Spinal cord (tissue), 10 donors: ENCODE data around the gene HLF. TPM values are rescaled to one million over a fixed set of nuclear protein-coding genes. Genes with fewer than 3 reads are reported as not detected.

Experiments used
- DNase-seq, 6 donors: peaks; one replicate each; pipeline versions ENCODE4 v3.0.0 to v3.0.0-alpha.2; 2013 to 2015; ENCODE audit warnings: low spot score in 6 of 6, low read depth in 4 of 6
- H3K27ac ChIP-seq: one replicate; pipeline ENCODE4 v1.5.1; 2013; ENCODE audit warnings: low read depth, low read length, control low read depth
- H3K27me3 ChIP-seq: one replicate; pipeline ENCODE4 v1.6.1; 2013; ENCODE audit warnings: low read length; ENCODE audit not compliant: control insufficient read depth, insufficient read depth
- H3K36me3 ChIP-seq: one replicate; pipeline ENCODE4 v1.6.1; 2013; ENCODE audit warnings: low read length; ENCODE audit not compliant: control insufficient read depth, insufficient read depth
- H3K4me1 ChIP-seq: one replicate; pipeline ENCODE4 v1.6.1; 2013; ENCODE audit warnings: low read length; ENCODE audit not compliant: control insufficient read depth, insufficient read depth
- H3K4me3 ChIP-seq: one replicate; pipeline ENCODE4 v1.5.1; 2013; ENCODE audit warnings: low read depth, low read length, control low read depth
- H3K9me3 ChIP-seq: one replicate; pipeline ENCODE4 v1.6.1; 2013; ENCODE audit warnings: low read length; ENCODE audit not compliant: control insufficient read depth, insufficient read depth
- WGBS: methylation state at CpG from one replicate; pipeline ENCODE4 v1.1.5; 2013; ENCODE audit warnings: missing lambda C conversion rate; ENCODE audit not compliant: insufficient coverage; 5-methylcytosine and 5-hydroxymethylcytosine counted together
- polyA plus RNA-seq, 2 donors: library from polyadenylated mRNA; unstranded; fragments of 120-200 nt; gene quantifications; one replicate each; pipeline ENCODE4 v1.2.1, GENCODE V29; 2013; ENCODE audit not compliant: insufficient read length in 2 of 2
- total RNA-seq, 2 donors: library from RNA; depleted of rRNA in 1 of 2; stranded (reverse); fragments of 120-200 nt in 1 of 2; fragments of >200 nt in 1 of 2; gene quantifications; one replicate each; pipeline versions ENCODE4 v1.2.3 to v1.2.4, GENCODE V29; 2013 to 2014
- donor health status: healthy.

The HLF gene
- total and polyA plus RNA-seq, 4 donors: 8.1 to 127 (median 31.6) TPM

DNA sequence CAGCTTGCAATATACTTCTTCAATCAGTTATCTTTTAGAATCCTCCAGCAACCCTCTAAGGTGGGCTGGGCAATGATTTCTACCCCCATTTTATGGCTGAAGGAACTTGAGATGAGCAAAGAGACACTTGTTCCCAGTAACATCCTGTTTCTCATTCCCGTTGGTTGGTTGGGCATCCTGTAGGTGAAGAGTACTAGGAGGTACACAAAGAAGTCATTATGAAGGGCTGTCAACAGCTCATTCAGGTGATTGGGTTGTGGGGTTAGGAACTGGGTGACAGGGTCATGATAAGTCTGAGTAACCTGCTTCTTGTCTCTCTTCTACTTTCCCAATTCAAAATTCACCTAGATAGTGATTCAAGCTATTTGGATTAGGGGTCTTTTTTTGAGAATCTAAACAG lies 80.4 kb downstream of the HLF start:
- WGBS: no CpG with 5 or more reads among the region's 1 CpG
- no peaks in the 10 kb centered on the region for H3K36me3 ChIP-seq
- no peak overlapping the region for H3K27ac ChIP-seq
- no peak for DNase-seq
- H3K4me3 ChIP-seq: no peak overlapping the region
- H3K9me3 ChIP-seq: peaks cover 2% of the 10 kb centered on the region
- H3K4me1 ChIP-seq: no peaks in the 10 kb centered on the region
- no peaks in the 10 kb centered on the region for H3K27me3 ChIP-seq

DNA sequence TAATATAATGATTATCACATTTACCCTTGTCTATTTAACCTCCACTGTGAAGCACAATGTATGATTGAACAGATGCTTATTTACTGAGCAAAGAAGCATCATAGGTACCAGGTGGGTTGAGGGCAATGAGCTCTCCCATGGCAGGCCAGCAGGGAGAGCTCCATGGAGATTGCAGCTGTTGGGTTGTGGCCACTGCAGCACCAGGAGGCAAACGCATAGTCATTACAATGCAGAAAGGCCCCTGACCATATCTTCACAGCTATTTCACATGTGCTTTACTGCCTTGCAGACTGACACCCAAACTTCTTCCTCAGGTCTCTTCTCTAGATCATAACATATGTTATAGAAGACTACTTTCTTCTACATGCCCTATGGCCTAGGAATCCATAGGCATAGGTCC lies 81.9 kb downstream of the HLF start:
- Histone ChIP-seq H3K27ac (no peak overlapping the region), H3K9me3 (peaks cover 2% of the 10 kb centered on the region), H3K36me3 (no peaks in the 10 kb centered on the region), H3K4me3 (no peak overlapping the region), H3K4me1 (no peaks in the 10 kb centered on the region), H3K27me3 (no peaks in the 10 kb centered on the region)
- DNase-seq: no peak
- 100% methylated on average over 1 of the region's 1 CpG for WGBS

DNA sequence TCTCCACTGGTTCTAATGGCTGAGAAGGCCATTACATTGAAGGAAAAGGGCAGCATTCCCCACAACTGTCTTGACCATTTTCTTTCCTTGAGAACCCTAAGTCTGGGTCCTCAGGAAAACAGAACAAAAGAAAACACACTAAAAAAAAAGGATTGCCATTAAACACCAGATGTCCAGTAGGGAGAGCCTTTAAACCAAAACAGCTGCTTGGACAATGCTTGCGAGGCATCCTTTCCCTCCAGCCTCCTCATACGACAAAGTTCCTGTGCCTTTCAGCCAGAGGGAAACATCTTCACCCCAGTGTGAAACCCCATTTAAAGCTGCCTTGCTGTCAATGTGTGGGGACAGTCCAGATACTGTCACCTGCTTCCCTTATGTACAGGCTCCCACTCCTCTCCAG lies 82.6 kb downstream of the HLF start:
- H3K4me1 ChIP-seq: no peaks in the 10 kb centered on the region
- H3K9me3 ChIP-seq: peaks cover 2% of the 10 kb centered on the region
- H3K4me3 ChIP-seq: no peak overlapping the region
- H3K27ac ChIP-seq: no peak overlapping the region
- no peaks in the 10 kb centered on the region for H3K36me3 ChIP-seq
- no peak for DNase-seq
- 56% methylated on average over 2 of the region's 2 CpGs for WGBS
- no peaks in the 10 kb centered on the region for H3K27me3 ChIP-seq

DNA sequence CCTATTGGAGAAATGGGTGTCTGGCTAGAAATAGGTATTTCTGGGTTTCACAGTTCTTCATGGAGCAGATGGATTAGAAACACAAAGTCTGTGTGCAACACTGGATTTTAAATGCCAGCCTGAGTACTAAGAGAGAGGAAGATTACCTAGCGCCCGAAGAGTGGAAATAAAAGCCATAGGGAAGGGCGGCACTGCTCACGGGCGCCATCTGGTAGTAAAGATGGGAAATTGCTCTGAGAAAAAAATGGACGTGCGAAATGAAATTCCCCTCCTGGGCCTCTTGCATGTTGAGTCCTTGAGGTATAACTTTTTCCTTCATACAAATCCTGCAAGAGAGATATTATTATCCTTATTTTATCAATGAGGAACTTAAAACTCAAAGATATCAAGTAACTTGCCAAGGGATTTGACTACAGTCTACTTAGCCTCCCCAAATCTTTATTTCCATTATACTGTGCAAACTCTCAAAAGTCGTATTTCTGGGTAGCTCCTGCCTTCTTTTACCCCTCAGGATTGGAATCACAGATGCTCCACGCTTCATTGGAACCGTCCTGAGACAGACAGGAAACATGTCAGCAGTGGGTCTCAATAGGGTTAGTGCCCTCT lies 84.1 kb downstream of the HLF start:
- WGBS: 17% methylated on average over 8 of the region's 10 CpGs
- Histone ChIP-seq H3K4me3 (no peak overlapping the region), H3K9me3 (peaks cover 2% of the 10 kb centered on the region), H3K27ac (no peak overlapping the region), H3K27me3 (no peaks in the 10 kb centered on the region), H3K36me3 (no peaks in the 10 kb centered on the region), H3K4me1 (no peaks in the 10 kb centered on the region)
- DNase-seq: peak; percentile 26 to 91 (median 48)

DNA sequence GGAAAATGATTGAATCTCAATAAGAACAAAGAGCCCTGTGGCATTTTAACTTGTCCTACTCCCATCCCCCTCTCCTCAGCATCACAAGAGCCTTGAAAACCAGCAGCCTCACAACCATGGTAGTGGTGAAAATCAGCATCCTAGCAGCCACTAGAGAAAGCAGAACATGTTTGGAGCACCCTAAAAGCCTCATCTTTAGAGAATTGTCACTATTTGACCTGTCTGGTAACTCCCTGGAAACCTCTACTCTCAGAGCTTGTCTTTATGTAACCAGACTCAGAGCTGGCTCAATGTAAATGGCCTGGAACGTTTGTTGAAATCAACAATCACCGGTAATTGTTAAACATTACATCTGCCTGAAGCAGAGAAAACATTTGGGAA lies 86.1 kb downstream of the HLF start:
- Histone ChIP-seq H3K27ac (no peak overlapping the region), H3K36me3 (no peaks in the 10 kb centered on the region), H3K27me3 (no peaks in the 10 kb centered on the region), H3K4me1 (no peaks in the 10 kb centered on the region), H3K4me3 (no peak overlapping the region), H3K9me3 (peaks cover 2% of the 10 kb centered on the region)
- no peak for DNase-seq
- no CpG with 5 or more reads among the region's 2 CpGs for WGBS

DNA sequence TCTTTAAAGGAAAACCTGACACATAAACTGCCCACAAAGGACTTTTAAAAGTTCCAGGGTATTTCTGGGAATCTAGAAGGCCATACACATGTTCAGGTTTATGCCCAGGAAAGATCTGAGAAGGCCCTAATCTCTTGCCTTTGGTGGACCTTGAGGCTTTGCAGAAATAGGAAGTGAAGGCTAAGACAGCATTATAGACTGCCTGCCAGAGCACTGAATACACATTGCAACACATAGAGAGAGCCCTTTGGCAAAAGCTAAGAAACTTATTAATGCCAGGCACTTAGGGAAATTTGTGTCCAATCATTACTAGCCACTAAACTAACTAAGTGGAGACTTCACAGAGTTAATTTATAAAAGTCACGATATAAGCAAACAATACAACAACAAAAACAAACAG lies 86.5 kb downstream of the HLF start:
- H3K27me3 ChIP-seq: no peaks in the 10 kb centered on the region
- peaks cover 2% of the 10 kb centered on the region for H3K9me3 ChIP-seq
- DNase-seq: no peak
- no CpG with 5 or more reads among the region's 1 CpG for WGBS
- H3K36me3 ChIP-seq: no peaks in the 10 kb centered on the region
- H3K27ac ChIP-seq: no peak overlapping the region
- H3K4me3 ChIP-seq: no peak overlapping the region
- no peaks in the 10 kb centered on the region for H3K4me1 ChIP-seq

DNA sequence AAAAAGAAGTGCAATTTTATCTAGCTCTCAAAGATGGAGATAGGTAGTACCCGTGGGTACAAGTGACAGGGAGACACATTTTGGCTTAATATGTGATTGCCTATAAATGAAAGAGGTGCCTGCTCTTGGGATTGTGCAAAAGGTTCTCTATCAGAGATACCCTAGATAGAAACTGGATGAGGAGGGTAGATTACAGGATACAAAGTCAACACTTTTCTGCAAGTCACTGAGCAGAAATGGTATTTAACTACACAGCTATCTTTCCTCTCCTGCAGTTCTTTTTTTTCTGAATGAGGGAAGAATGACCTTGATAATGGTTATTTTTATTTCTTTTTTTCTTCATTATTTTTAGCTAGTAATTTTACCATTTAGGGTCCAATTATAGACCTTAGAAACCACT lies 89.2 kb downstream of the HLF start:
- 75% methylated on average over 1 of the region's 1 CpG for WGBS
- Histone ChIP-seq H3K4me1 (no peaks in the 10 kb centered on the region), H3K36me3 (no peaks in the 10 kb centered on the region), H3K4me3 (no peak overlapping the region), H3K9me3 (no peaks in the 10 kb centered on the region), H3K27ac (no peak overlapping the region), H3K27me3 (no peaks in the 10 kb centered on the region)
- no peak for DNase-seq

DNA sequence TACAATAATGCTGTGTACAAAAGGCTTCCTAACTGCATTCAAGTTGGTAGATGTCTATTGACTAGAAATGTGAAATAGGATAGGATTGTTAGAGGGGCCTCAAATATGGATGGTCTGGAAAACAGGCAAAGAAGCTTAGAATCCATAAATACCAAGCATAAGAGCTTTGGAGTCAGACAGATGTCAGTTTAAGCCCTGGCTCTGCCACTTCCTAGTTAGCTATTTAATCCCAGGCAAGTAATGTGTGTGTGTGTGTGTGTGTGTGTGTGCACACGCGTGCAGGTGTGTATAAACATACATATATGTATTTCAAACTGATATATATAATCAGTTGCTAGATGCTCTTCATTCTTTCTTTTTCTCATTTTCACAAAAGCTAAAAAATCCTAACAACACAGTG lies 90.2 kb downstream of the HLF start:
- no peaks in the 10 kb centered on the region for H3K9me3 ChIP-seq
- H3K4me3 ChIP-seq: no peak overlapping the region
- no peaks in the 10 kb centered on the region for H3K36me3 ChIP-seq
- H3K4me1 ChIP-seq: no peaks in the 10 kb centered on the region
- no peaks in the 10 kb centered on the region for H3K27me3 ChIP-seq
- no peak for DNase-seq
- H3K27ac ChIP-seq: no peak overlapping the region
- no CpG with 5 or more reads among the region's 2 CpGs for WGBS

DNA sequence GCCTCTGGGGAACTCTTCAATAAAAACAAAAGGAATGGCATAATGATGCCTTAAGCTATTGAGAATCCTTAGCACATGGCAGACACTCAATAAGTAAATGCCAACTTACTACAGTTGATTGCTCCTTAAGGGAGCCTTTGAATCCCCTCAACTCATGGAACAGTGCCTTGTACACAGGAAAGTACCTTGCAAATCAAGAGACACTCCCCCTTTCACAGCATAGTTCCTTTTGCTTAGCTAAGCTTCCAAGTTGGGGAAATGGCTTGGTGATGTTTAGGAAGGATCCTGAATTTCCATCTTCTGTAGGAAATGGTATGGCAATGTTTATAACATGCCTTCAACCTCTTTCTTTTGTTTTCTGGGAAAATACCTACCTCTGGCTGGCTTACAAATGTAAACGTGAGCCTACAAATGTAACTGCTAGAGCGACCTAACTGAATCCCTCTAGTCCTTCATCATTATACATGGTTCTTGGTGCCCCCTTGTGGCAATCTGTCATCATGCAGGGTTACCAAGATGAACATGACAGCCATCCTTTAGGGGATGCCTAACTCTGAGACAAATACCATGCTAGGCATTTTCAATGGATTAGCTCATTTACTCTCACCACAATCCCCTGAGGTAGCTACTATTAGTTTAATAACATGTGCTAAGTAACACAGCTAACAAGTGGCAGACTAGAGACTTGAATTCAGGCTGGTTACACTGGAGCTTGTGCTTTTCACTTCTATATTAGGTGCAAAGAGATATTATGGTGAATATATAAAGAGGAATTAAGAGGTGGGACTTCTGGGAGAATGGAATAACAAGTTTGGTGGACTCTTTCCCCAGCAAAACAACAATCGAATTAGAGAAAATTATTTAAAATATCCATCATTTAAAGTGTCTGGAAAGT lies 91.9 kb downstream of the HLF start:
- Histone ChIP-seq H3K27ac (no peak overlapping the region), H3K9me3 (peaks cover 5% of the 10 kb centered on the region), H3K27me3 (no peaks in the 10 kb centered on the region), H3K36me3 (no peaks in the 10 kb centered on the region), H3K4me3 (no peak overlapping the region), H3K4me1 (no peaks in the 10 kb centered on the region)
- WGBS: 15% methylated on average over 2 of the region's 3 CpGs
- peak in 3 of 6 donors; percentile 19 to 73 (median 69) for DNase-seq

DNA sequence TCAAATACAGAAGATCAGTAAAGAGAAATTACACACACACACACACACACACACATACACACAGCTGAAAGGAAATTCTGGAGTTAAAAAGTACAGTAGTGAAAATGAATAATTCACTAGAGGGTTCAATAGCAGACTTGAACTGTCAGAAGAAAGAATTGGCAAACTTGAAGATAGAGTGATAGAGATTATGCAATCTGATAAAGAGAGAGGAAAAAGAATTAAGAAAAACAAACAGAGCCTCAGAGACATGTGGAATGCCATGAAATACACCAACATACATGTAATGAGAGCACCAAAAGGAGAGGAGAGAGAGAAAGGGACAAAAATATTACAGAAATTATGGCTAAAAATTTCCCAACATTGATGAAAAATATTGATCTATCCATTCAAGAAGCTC lies 96.2 kb downstream of the HLF start:
- H3K9me3 ChIP-seq: peaks cover 5% of the 10 kb centered on the region
- DNase-seq: no peak
- no peak overlapping the region for H3K4me3 ChIP-seq
- no peaks in the 10 kb centered on the region for H3K4me1 ChIP-seq
- H3K27ac ChIP-seq: no peak overlapping the region
- H3K27me3 ChIP-seq: no peaks in the 10 kb centered on the region
- no peaks in the 10 kb centered on the region for H3K36me3 ChIP-seq
